HG03095 (cell line): ENCODE measurements around the gene GALNT12.

Source experiments
- ATAC-seq: cut with Tn5 transposase; IDR thresholded peaks from one replicate; pipeline ENCODE4 v1.9.1; 2021; ENCODE audit warnings: moderate library complexity; ENCODE audit not compliant: unreplicated experiment

The GALNT12 gene

DNA sequence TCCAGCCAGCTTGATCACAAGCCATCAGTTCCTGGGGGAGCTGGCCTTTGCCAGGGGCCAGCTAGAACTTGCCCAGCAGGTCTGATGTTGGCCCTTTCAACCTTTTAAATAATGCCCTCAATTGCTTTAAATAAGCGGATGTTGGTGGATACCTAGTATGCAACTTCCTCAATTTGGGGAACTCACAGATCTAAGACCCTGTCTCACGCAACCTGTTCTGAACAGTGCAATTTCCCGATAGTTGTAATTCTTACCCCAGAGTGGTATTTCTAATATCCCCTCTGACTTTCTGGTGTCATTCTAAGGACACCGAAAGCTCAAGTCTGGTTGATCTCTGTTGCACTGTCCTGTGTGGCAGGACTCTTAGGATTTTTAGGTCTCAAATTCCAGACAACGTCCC, 23.1 kb downstream of the GALNT12 start:
- ATAC-seq, result no peak

GRCh38 chr9:98831696-98832095, 24.2 kb downstream of the GALNT12 start:
- ATAC-seq, result no peak

GRCh38 chr9:98832768-98833089, 25.3 kb downstream of the GALNT12 start:
- ATAC-seq, result no peak

GRCh38 chr9:98833090-98833956, 25.9 kb downstream of the GALNT12 start:
- no peak for ATAC-seq

- no peak for ATAC-seq
Observed at GRCh38 chr9:98834386-98834785, 26.9 kb downstream of the GALNT12 start.

- ATAC-seq, result no peak
Observed at GRCh38 chr9:98836206-98836605, 28.7 kb downstream of the GALNT12 start.

- ATAC-seq, result no peak
Observed at GRCh38 chr9:98837516-98837915, 30.0 kb downstream of the GALNT12 start.

GRCh38 chr9:98838155-98838867, 30.8 kb downstream of the GALNT12 start:
- ATAC-seq, result no peak

- ATAC-seq, result no peak
Observed at GRCh38 chr9:98838868-98839565, 31.5 kb downstream of the GALNT12 start.

- ATAC-seq, result no peak
Observed at GRCh38 chr9:98839724-98840123, 32.3 kb downstream of the GALNT12 start.

- no peak for ATAC-seq
Observed at GRCh38 chr9:98842510-98842909, 35.0 kb downstream of the GALNT12 start.

- no peak for ATAC-seq
Observed at GRCh38 chr9:98846081-98846480, 38.6 kb downstream of the GALNT12 start.

GRCh38 chr9:98846879-98847278, 39.4 kb downstream of the GALNT12 start:
- no peak for ATAC-seq

DNA sequence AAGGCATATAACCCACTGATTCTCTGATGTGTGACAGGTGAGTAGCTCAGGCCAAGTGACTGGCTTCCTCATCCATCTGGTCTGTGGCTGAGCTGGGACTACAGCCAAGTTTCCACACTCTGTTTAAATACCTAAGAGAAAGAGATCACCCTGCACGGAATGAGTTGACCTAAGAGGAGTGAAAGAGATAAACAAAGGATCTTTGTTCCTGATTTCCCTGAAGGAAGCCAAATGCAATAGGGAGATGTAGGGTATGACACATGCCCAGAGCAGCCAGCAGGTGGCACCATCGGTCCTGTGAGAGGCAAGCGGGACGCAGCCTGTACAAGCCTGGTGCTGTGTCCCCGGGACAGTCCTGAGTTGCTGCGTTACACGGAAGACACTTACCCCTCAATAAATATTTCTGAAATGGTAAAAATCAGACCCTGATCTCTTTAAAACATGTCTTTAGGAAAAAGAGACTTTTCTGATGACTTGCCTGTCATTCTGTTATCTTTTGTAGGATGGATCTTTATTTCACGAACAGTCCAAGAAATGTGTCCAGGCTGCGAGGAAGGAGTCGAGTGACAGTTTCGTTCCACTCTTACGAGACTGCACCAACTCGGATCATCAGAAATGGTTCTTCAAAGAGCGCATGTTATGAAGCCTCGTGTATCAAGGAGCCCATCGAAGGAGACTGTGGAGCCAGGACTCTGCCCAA, 41.1 kb downstream of the GALNT12 start:
- peak; percentile 69 for ATAC-seq

GRCh38 chr9:98849563-98849962, 42.1 kb downstream of the GALNT12 start:
- ATAC-seq, result no peak

DNA sequence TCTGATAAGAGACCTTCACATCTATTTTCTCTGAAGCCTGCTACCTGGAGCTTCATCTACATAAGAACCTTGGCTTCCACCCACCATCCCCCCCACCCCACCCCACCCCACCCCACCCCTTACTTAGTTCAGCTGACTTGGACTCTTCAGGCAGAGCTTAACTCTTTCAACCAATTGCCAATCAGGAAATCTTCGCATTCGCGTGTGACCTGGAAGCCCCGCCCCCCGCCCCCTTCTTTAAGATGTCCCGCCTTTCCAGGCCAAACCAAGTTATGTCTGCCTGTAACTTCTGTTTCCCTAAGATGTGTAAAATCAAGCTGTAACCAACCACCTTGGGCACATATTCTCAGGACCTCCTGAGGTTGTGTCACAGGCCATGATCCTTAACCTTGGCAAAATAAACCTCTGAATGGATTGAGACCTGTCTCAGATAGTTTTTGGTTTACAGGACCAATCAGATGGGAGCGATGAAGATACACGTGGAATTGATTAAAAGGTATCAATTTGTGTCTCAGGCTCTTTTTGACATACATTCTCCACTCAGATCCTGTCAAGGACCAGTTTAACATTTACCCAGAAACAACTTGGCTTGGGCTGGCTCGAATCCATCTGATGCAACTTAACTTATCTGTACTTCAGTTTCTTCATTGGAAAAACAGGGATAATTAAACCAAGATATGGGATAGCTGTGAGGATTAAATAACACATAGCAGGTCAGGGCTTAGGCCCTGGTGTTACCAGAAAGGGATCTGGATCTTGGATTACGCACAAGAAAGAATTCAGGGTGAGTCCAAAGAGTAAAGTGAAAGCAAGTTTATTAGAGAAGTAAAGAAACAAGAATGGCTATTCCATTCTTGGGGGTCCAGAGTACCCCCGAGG, 43.6 kb downstream of the GALNT12 start:
- ATAC-seq, result no peak

- ATAC-seq, result no peak
Observed at GRCh38 chr9:98851730-98852459, 44.4 kb downstream of the GALNT12 start.

- no peak for ATAC-seq
Observed at GRCh38 chr9:98852460-98852734, 44.9 kb downstream of the GALNT12 start.

DNA sequence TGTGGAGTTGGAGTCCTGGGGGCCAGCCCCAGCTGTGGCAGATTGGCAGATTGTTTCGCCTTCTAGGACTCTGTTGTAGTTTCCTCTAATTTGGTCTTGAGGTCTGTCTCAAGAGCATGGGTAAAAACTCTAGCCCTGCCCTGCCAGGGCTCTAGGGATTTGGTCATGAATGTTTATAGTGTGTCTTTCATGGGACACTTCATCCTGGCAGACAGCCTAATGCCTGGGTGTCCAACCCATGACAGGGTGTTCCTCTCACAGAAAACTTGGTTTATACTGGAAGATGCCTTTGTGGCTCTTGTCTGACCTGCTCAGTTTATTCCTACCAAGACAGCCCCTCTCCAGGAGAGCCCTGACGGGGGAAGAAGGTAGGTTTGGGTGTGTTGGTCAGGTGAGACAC, 45.5 kb downstream of the GALNT12 start:
- no peak for ATAC-seq

DNA sequence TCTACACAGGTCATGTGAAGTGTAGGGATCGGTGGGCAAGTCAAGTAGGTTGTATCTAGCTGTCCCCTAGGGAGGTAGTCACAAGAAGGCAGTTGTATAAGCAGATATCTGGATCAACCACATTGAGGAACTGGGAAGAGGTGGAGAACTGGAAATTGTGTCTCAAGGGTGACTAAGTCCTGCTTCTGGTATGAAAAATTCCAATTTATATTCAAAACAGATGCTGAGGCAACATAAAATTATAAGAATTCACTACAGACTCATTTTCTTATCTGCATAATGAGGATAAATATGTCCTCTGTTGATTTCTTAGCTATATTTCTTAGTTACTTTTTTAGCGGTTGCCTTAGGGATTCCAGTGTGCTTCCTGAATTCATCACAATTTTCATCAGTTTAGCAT, 46.8 kb downstream of the GALNT12 start:
- no peak for ATAC-seq
